Measurements from ENCODE around the gene CNIH2. TPM values are rescaled to one million over a fixed set of nuclear protein-coding genes. Genes with fewer than 3 reads are reported as not detected.

Gene CNIH2
- total and polyA plus RNA-seq, 9 of the 15 experiments (the other 6 are each of a cell fraction or from before 2014, with no cell fraction given), result 0.26 to 0.89 (median 0.40) TPM; not detected in 4

- Histone ChIP-seq H3K79me2 (ENCODE audit: control insufficient read depth, insufficient read depth, low read length) (no peaks in the 10 kb centered on the region), H4K20me1 (replicated peaks; ENCODE audit: control insufficient read depth, insufficient read depth, low read length) (no peaks in the 10 kb centered on the region), H3K27ac (ENCODE audit: extremely low read depth, low read depth, low read length) (peak overlapping the region; percentile 60), H3K9me1 (ENCODE audit: control insufficient read depth, insufficient read depth, low read length) (no peaks in the 10 kb centered on the region), H3K4me2 (ENCODE audit: insufficient read depth, low read length) (peak overlapping the region; percentile 85), H3K4me1 (replicated peaks in 1 of 2; ENCODE audit: control insufficient read depth in 2 of 2, insufficient read depth in 2 of 2, low read length in 2 of 2) (peaks cover 23 to 66% of the 10 kb centered on the region in 2 experiments), H3K4me3 (peak overlapping the region; percentile 49), H3K27me3 (ENCODE audit: control insufficient read depth in 2 of 2, insufficient read depth in 2 of 2, low read length in 2 of 2) (no peaks in the 10 kb centered on the region), H3K9me3 (replicated peaks; ENCODE audit: control insufficient read depth, insufficient read depth, low read depth, low read length) (no peaks in the 10 kb centered on the region), H2AFZ (ENCODE audit: low read depth, low read length) (peak overlapping the region; percentile 98), H3K9ac (ENCODE audit: insufficient read depth in 1 of 2, low read depth in 2 of 2, low read length in 2 of 2) (peak overlapping the region; percentile 38 to 89), H3K36me3 (ENCODE audit: control insufficient read depth, insufficient read depth, low read length) (no peaks in the 10 kb centered on the region)
- peak; percentile 98 for FAIRE-seq
- POLR2A ChIA-PET, result interaction anchor here (0.5 to 2.6 kb wide), 18 partner anchors 9 to 543 kb away, joined by 3 to 16 read pairs (median 4); partner anchors contain the start of genes PELI3, RBM4B and YIF1A
- BruUV-seq (replicated peaks), result no TSS peak
- in situ Hi-C loops (cut with MboI) (no loop called here), intact Hi-C loops (cut with micrococcal nuclease) (loop anchor here (1.0 to 2.0 kb wide), 3 partner anchors 16 to 76 kb away; partner anchors contain the start of gene RIN1)
- peak; percentile 94 for ATAC-seq
- WGBS (ENCODE audit: insufficient coverage, low coverage, missing lambda C conversion rate), result 6% methylated on average over 31 of the region's 52 CpGs
- peak; percentile 98 to 99 (median 98) for DNase-seq (ENCODE audit: extremely low read depth in 1 of 4, low spot score in 3 of 4)
- CTCF ChIA-PET (ENCODE audit: low intra/inter-chr PET ratio), result interaction anchor here (0.9 to 2.9 kb wide), 7 partner anchors 9 to 365 kb away, joined by 3 to 37 read pairs (median 4); partner anchors contain the start of genes MRPL11 and RBM4B
- no peak for TF ChIP-seq NCOA1 (IDR thresholded peaks at IDR 0.05; ENCODE audit: low read depth)
- no peak for TF ChIP-seq RBM25 (IDR thresholded peaks at IDR 0.05; ENCODE audit: low read depth, low read length, severe bottlenecking)
- TF ChIP-seq TAF9B (IDR thresholded peaks at IDR 0.05; ENCODE audit: partially characterized antibody), result no peak
- no peak for TF ChIP-seq RBM15 (IDR thresholded peaks at IDR 0.05; ENCODE audit: insufficient read depth, low read length)
- TF ChIP-seq YBX1 (IDR thresholded peaks at IDR 0.05), result no peak
- TF ChIP-seq PYGO2 (tag; IDR thresholded peaks at IDR 0.05), result no peak
- no peak for TF ChIP-seq CREB3L1 (IDR thresholded peaks at IDR 0.05; ENCODE audit: borderline replicate concordance, low read depth)
- TF ChIP-seq VEZF1 (CRISPR knock-in tag; IDR thresholded peaks at IDR 0.05), result peak; percentile 54; the same call in 1 of the 2 replicates
- no peak for TF ChIP-seq ZNF830 (CRISPR knock-in tag; IDR thresholded peaks at IDR 0.05)
- no peak for TF ChIP-seq SP1 (CRISPR knock-in tag; IDR thresholded peaks at IDR 0.05)
- no peak for TF ChIP-seq ZEB2 (IDR thresholded peaks at IDR 0.05)
- TF ChIP-seq ZNF12 (CRISPR knock-in tag; IDR thresholded peaks at IDR 0.05), result no peak
- peak; percentile 9; the same call in 1 of the 2 replicates for TF ChIP-seq ATF3 (IDR thresholded peaks at IDR 0.05)
- TF ChIP-seq ATF3 (CRISPR knock-in tag; conservative IDR thresholded peaks at IDR 0.05), result no peak
- no peak for TF ChIP-seq CREB1 (IDR thresholded peaks at IDR 0.05)
- peak; percentile 2; the same call in 1 of the 2 replicates for TF ChIP-seq CREB1 (CRISPR knock-in tag; IDR thresholded peaks at IDR 0.05)
- no peak for TF ChIP-seq SP2 (IDR thresholded peaks at IDR 0.05; ENCODE audit: extremely low read depth, low read depth, low read length, poor library complexity, severe bottlenecking)
- TF ChIP-seq FOXK2 (conservative IDR thresholded peaks at IDR 0.05 in 1 of 2, IDR thresholded peaks at IDR 0.05 in 1 of 2; ENCODE audit: low read depth in 2 of 2), result peak in 1 of 2 experiments; percentile 70; a peak in 2 of 4 replicates
- TF ChIP-seq ATF1 (CRISPR knock-in tag; IDR thresholded peaks at IDR 0.05), result no peak
- TF ChIP-seq ATF1 (tag; IDR thresholded peaks at IDR 0.05), result peak; percentile 8; the same call in 1 of the 2 replicates
These were observed 34.8 kb downstream of the CNIH2 start for GRCh38 chr11:66312549-66313320.

Data from K562 (cell line).